Naive thymus-derived CD4-positive, alpha-beta T cell (primary cell): ENCODE data around the gene KIDINS220. TPM values are rescaled to one million over a fixed set of nuclear protein-coding genes. Genes with fewer than 3 reads are reported as not detected.

Experiments used
- ATAC-seq: fragments of 150-1000 bp; cut with Tn5 transposase; 2 replicates; pipeline ENCODE4 v1.10.0; 2021; ENCODE audit warnings: mild to moderate bottlenecking, moderate library complexity
- CTCF ChIA-PET: fragments of 350-600 bp; sonication (Branson Sonifier 250); formaldehyde crosslinking; loops from one replicate; lab custom pipeline; 2021; ENCODE audit warnings: antibody characterized with exemption; lab: Charles Lee
- POLR2A ChIA-PET: fragments of 350-600 bp; sonication (Branson Sonifier 250); formaldehyde crosslinking; loops from one replicate; lab custom pipeline; 2021; ENCODE audit warnings: antibody characterized with exemption, inconsistent platforms; lab: Charles Lee
- DNase-seq, 9 donors: peaks; one replicate each; pipeline versions ENCODE4 v3.0.0 to v3.0.0-alpha.2; 2020 to 2022; ENCODE audit warnings: mixed read lengths in 1 of 9
- H3K27ac ChIP-seq: one replicate; pipeline ENCODE4 v1.7.0; 2013; ENCODE audit warnings: mild to moderate bottlenecking, low read depth, low read length, moderate library complexity
- H3K27me3 ChIP-seq, 2 donors: one replicate each; pipeline ENCODE4 v1.7.0; 2013; ENCODE audit warnings: low read length in 2 of 2, mild to moderate bottlenecking in 2 of 2, moderate library complexity in 2 of 2; ENCODE audit not compliant: control insufficient read depth in 2 of 2, insufficient read depth in 2 of 2
- H3K36me3 ChIP-seq, 3 experiments: 1 replicate in 2 of 3; 2 replicates in 1 of 3; pipeline ENCODE4 v1.7.0; 2013; ENCODE audit warnings: low read length in 3 of 3, mild to moderate bottlenecking in 3 of 3, moderate library complexity in 1 of 3; ENCODE audit not compliant: insufficient read depth in 3 of 3, control insufficient read depth in 2 of 3
- H3K4me1 ChIP-seq, 2 donors: one replicate each; pipeline ENCODE4 v1.7.0; 2013; ENCODE audit warnings: low read length in 2 of 2, mild to moderate bottlenecking in 2 of 2, moderate library complexity in 1 of 2; ENCODE audit not compliant: control insufficient read depth in 2 of 2, insufficient read depth in 2 of 2
- H3K4me3 ChIP-seq: 2 replicates; pipeline ENCODE4 v1.7.0; 2013; ENCODE audit warnings: mild to moderate bottlenecking, low read length
- H3K9me3 ChIP-seq, 3 experiments: 1 replicate in 2 of 3; 2 replicates in 1 of 3; pipeline ENCODE4 v1.7.0; 2013; ENCODE audit warnings: low read length in 3 of 3; ENCODE audit not compliant: control insufficient read depth in 2 of 3
- H3K27ac Mint-ChIP-seq, 9 donors: one replicate each; pipeline ENCODE4 v1.8.0; 2020 to 2022; ENCODE audit warnings: mixed read lengths in 9 of 9, mild to moderate bottlenecking in 8 of 9, moderate library complexity in 5 of 9, inconsistent platforms in 2 of 9
- H3K27me3 Mint-ChIP-seq, 5 donors: one replicate each; pipeline ENCODE4 v1.8.0; 2021 to 2022; ENCODE audit warnings: mixed read lengths in 5 of 5, mild to moderate bottlenecking in 1 of 5
- H3K36me3 Mint-ChIP-seq, 5 donors: one replicate each; pipeline ENCODE4 v1.8.0; 2020 to 2022; ENCODE audit warnings: mixed read lengths in 5 of 5, mild to moderate bottlenecking in 3 of 5, inconsistent platforms in 1 of 5
- H3K4me1 Mint-ChIP-seq, 7 donors: one replicate each; pipeline ENCODE4 v1.8.0; 2020 to 2022; ENCODE audit warnings: mixed read lengths in 7 of 7, mild to moderate bottlenecking in 3 of 7, inconsistent platforms in 1 of 7
- H3K4me3 Mint-ChIP-seq, 10 donors: one replicate each; pipeline ENCODE4 v1.8.0; 2020 to 2022; ENCODE audit warnings: mild to moderate bottlenecking in 10 of 10, mixed read lengths in 10 of 10, moderate library complexity in 6 of 10, inconsistent platforms in 2 of 10
- H3K9me3 Mint-ChIP-seq, 11 donors: one replicate each; pipeline ENCODE4 v1.8.0; 2020 to 2022; ENCODE audit warnings: mixed read lengths in 11 of 11, mild to moderate bottlenecking in 4 of 11, inconsistent platforms in 1 of 11, moderate library complexity in 1 of 11
- intact Hi-C, 2 donors: fragments of 100-400 bp; cut with micrococcal nuclease; formaldehyde crosslinking; loops; one replicate each; pipeline ENCODE4 v1.15.1; 2023
- polyA plus RNA-seq, 2 donors: library from polyadenylated mRNA; unstranded; fragments of 300-500 nt; fragmentation: Illumina TruSeq; gene quantifications; one replicate each; pipeline ENCODE4 v1.2.3, GENCODE V29; 2021
- total RNA-seq, 6 experiments: library from RNA in 5 of 6; stranded (reverse) in 5 of 6; gene quantifications; 1 replicate in 5 of 6; 2 replicates in 1 of 6; pipeline ENCODE4 v1.2.3 and lab custom pipeline; 2021 to 2026

Gene KIDINS220
- total and polyA plus RNA-seq, 7 experiments from 2014 or later = 23.8 to 54.3 (median 43.0) TPM

- Histone ChIP-seq H3K4me1 (no peaks in the 10 kb centered on the region), H3K4me3 (no peak overlapping the region), H3K27ac (no peak overlapping the region), H3K27me3 (peaks cover 0 to 3% of the 10 kb centered on the region in 2 donors), H3K36me3 (no peaks in the 10 kb centered on the region), H3K9me3 (no peaks in the 10 kb centered on the region)
- Mint-ChIP-seq H3K4me3 (no peak overlapping the region), H3K9me3 (no peaks in the 10 kb centered on the region), H3K36me3 (no peaks in the 10 kb centered on the region), H3K27ac (no peak overlapping the region), H3K4me1 (no peaks in the 10 kb centered on the region), H3K27me3 (peaks cover 0 to 18% (median 6%) of the 10 kb centered on the region in 5 donors)
- DNase-seq = no peak
- no peak for ATAC-seq
- POLR2A ChIA-PET = no interaction called here
- intact Hi-C loops = no loop called here
- CTCF ChIA-PET = no interaction called here
These were observed 18.8 kb upstream of the KIDINS220 start for GRCh38 chr2:8856176-8856575.

DNA sequence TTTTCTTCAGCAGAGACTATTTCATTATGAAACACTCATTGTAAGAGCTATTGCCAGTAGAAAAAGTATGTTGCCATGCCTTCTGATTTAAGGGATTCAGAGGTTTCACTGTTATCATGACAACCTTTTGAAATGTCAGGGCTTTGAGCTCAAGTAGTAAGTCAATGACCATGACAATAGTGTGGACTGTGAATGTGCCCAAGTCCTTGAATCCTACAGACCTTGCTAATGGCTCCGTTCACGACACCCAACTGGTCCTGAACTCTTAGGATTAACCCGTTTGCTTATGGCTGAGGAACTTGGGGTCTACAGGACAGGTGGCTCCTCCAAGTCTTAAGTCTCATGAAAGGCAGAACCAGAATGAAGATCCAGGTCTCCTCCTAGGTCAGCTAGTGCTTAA, 17.6 kb upstream of the KIDINS220 start:
- intact Hi-C loops = no loop called here
- H3K4me3 ChIP-seq = no peak overlapping the region
- Mint-ChIP-seq H3K36me3 (no peaks in the 10 kb centered on the region), H3K27me3 (peaks cover 3 to 19% (median 7%) of the 10 kb centered on the region in 5 donors), H3K4me3 (no peak overlapping the region), H3K4me1 (no peaks in the 10 kb centered on the region), H3K27ac (no peak overlapping the region), H3K9me3 (no peaks in the 10 kb centered on the region)
- peaks cover 0 to 3% of the 10 kb centered on the region in 2 donors for H3K27me3 ChIP-seq
- ChIA-PET CTCF (no interaction called here), POLR2A (no interaction called here)
- no peaks in the 10 kb centered on the region for H3K4me1 ChIP-seq
- ATAC-seq (no peak), DNase-seq (no peak)
- H3K9me3 ChIP-seq = no peaks in the 10 kb centered on the region
- no peaks in the 10 kb centered on the region for H3K36me3 ChIP-seq
- no peak overlapping the region for H3K27ac ChIP-seq

GRCh38 chr2:8853426-8853825, 16.0 kb upstream of the KIDINS220 start:
- H3K36me3 Mint-ChIP-seq = no peaks in the 10 kb centered on the region
- H3K4me3 Mint-ChIP-seq = no peak overlapping the region
- ATAC-seq = no peak
- H3K9me3 ChIP-seq = no peaks in the 10 kb centered on the region
- peaks cover 0 to 4% (median 0%) of the 10 kb centered on the region in 7 donors for H3K4me1 Mint-ChIP-seq
- intact Hi-C loops = no loop called here
- H3K4me3 ChIP-seq = no peak overlapping the region
- peaks cover 4 to 20% (median 7%) of the 10 kb centered on the region in 5 donors for H3K27me3 Mint-ChIP-seq
- no peak overlapping the region for H3K27ac Mint-ChIP-seq
- no peaks in the 10 kb centered on the region for H3K36me3 ChIP-seq
- H3K4me1 ChIP-seq = no peaks in the 10 kb centered on the region
- peaks cover 0 to 3% of the 10 kb centered on the region in 2 donors for H3K27me3 ChIP-seq
- ChIA-PET CTCF (no interaction called here), POLR2A (no interaction called here)
- no peaks in the 10 kb centered on the region for H3K9me3 Mint-ChIP-seq
- H3K27ac ChIP-seq = no peak overlapping the region
- DNase-seq = no peak

- no peaks in the 10 kb centered on the region for H3K9me3 Mint-ChIP-seq
- DNase-seq = no peak
- intact Hi-C loops = no loop called here
- no peaks in the 10 kb centered on the region for H3K36me3 ChIP-seq
- CTCF ChIA-PET = no interaction called here
- no peak overlapping the region for H3K27ac ChIP-seq
- H3K4me1 Mint-ChIP-seq = peaks cover 0 to 4% (median 0%) of the 10 kb centered on the region in 7 donors
- POLR2A ChIA-PET = no interaction called here
- H3K4me3 Mint-ChIP-seq = no peak overlapping the region
- no peak overlapping the region for H3K4me3 ChIP-seq
- no peak for ATAC-seq
- H3K27me3 ChIP-seq = peaks cover 0 to 3% of the 10 kb centered on the region in 2 donors
- H3K27me3 Mint-ChIP-seq = peaks cover 5 to 22% (median 9%) of the 10 kb centered on the region in 5 donors
- no peaks in the 10 kb centered on the region for H3K9me3 ChIP-seq
- H3K4me1 ChIP-seq = no peaks in the 10 kb centered on the region
- H3K27ac Mint-ChIP-seq = no peak overlapping the region
- H3K36me3 Mint-ChIP-seq = no peaks in the 10 kb centered on the region
These were observed 14.6 kb upstream of the KIDINS220 start for GRCh38 chr2:8851811-8852560.

- H3K27me3 ChIP-seq = peaks cover 0 to 3% of the 10 kb centered on the region in 2 donors
- peaks cover 0 to 4% (median 0%) of the 10 kb centered on the region in 5 donors for H3K36me3 Mint-ChIP-seq
- no peaks in the 10 kb centered on the region for H3K4me1 ChIP-seq
- DNase-seq (no peak), ATAC-seq (no peak)
- CTCF ChIA-PET = no interaction called here
- H3K27ac Mint-ChIP-seq = no peak overlapping the region
- H3K9me3 ChIP-seq = no peaks in the 10 kb centered on the region
- H3K4me3 Mint-ChIP-seq = no peak overlapping the region
- POLR2A ChIA-PET = no interaction called here
- H3K27ac ChIP-seq = no peak overlapping the region
- H3K27me3 Mint-ChIP-seq = peaks cover 14 to 31% (median 19%) of the 10 kb centered on the region in 5 donors
- peaks cover 0 to 4% (median 0%) of the 10 kb centered on the region in 7 donors for H3K4me1 Mint-ChIP-seq
- intact Hi-C loops = no loop called here
- H3K4me3 ChIP-seq = no peak overlapping the region
- no peaks in the 10 kb centered on the region for H3K36me3 ChIP-seq
- H3K9me3 Mint-ChIP-seq = no peaks in the 10 kb centered on the region
These were observed 13.6 kb upstream of the KIDINS220 start for GRCh38 chr2:8850845-8851487.

GRCh38 chr2:8849327-8849726, 11.9 kb upstream of the KIDINS220 start:
- ATAC-seq = no peak
- H3K9me3 Mint-ChIP-seq = no peaks in the 10 kb centered on the region

More at GRCh38 chr2:8849327-8849726, 11.9 kb upstream of the KIDINS220 start:
- Mint-ChIP-seq H3K27ac (no peak overlapping the region), H3K36me3 (peaks cover 0 to 7% (median 0%) of the 10 kb centered on the region in 5 donors), H3K4me1 (peaks cover 0 to 4% (median 0%) of the 10 kb centered on the region in 7 donors), H3K4me3 (no peak overlapping the region), H3K27me3 (peaks cover 17 to 35% (median 27%) of the 10 kb centered on the region in 5 donors)
- Histone ChIP-seq H3K4me1 (no peaks in the 10 kb centered on the region), H3K4me3 (no peak overlapping the region), H3K27ac (no peak overlapping the region), H3K9me3 (no peaks in the 10 kb centered on the region), H3K27me3 (no peaks in the 10 kb centered on the region), H3K36me3 (no peaks in the 10 kb centered on the region)
- intact Hi-C loops = no loop called here
- ChIA-PET POLR2A (no interaction called here), CTCF (no interaction called here)
- DNase-seq = no peak
